Left ventricle myocardium inferior (tissue), 1 donor: ENCODE results near the gene UVRAG. TPM values are rescaled to one million over a fixed set of nuclear protein-coding genes. Genes with fewer than 3 reads are reported as not detected.

Experiments used
- DNase-seq: peaks from one replicate; pipeline ENCODE4 v3.0.0-alpha.2; 2020
- H3K27ac ChIP-seq: fragments of 200-600 bp; replicated peaks from 2 replicates; pipeline ENCODE4 v1.8.0; 2021
- H3K27me3 ChIP-seq: fragments of 200-600 bp; 2 replicates; pipeline ENCODE4 v1.8.0; 2021; ENCODE audit warnings: low read depth
- H3K36me3 ChIP-seq: fragments of 200-600 bp; 2 replicates; pipeline ENCODE4 v1.8.0; 2021
- H3K4me1 ChIP-seq: fragments of 200-600 bp; 2 replicates; pipeline ENCODE4 v1.8.0; 2021
- H3K4me3 ChIP-seq: fragments of 200-600 bp; 2 replicates; pipeline ENCODE4 v1.8.0; 2021; ENCODE audit warnings: mild to moderate bottlenecking, moderate library complexity
- H3K9me3 ChIP-seq: fragments of 200-600 bp; replicated peaks from 2 replicates; pipeline ENCODE4 v1.8.0; 2021
- CTCF ChIP-seq: fragments of 200-600 bp; IDR thresholded peaks from 2 replicates; pipeline ENCODE4 v1.8.0; 2021; ENCODE audit warnings: antibody characterized with exemption, mild to moderate bottlenecking, borderline replicate concordance
- intact Hi-C: fragments of 100-400 bp; cut with micrococcal nuclease; formaldehyde crosslinking; loops from one replicate; pipeline ENCODE4 v1.11.0; 2022
- total RNA-seq: library from RNA; stranded (reverse); fragmentation: NEBNext Ultra II Directional; extraction: Animal tissue kit (Norgen Biotek cat#: 25700); gene quantifications from one replicate; pipeline ENCODE4 v1.2.1, GENCODE V29; 2021
- donor health status: DM: no; HTN: yes; CAD: no; lungs with severe emphysema.

The UVRAG gene
- total RNA-seq, 1 donor from 2014 or later: 11.4 TPM

- Histone ChIP-seq H3K27ac (no peak overlapping the region), H3K27me3 (no peaks in the 10 kb centered on the region), H3K4me1 (peaks cover 21% of the 10 kb centered on the region), H3K4me3 (no peak overlapping the region), H3K36me3 (no peaks in the 10 kb centered on the region), H3K9me3 (no peaks in the 10 kb centered on the region)
- TF ChIP-seq CTCF: no peak
- DNase-seq: no peak
- intact Hi-C loops: no loop called here
Measured at GRCh38 chr11:76030286-76030685, 215.3 kb downstream of the UVRAG start.

GRCh38 chr11:76030968-76031590, 216.1 kb downstream of the UVRAG start:
- Histone ChIP-seq H3K4me3 (no peak overlapping the region), H3K27ac (no peak overlapping the region), H3K9me3 (no peaks in the 10 kb centered on the region), H3K36me3 (no peaks in the 10 kb centered on the region), H3K27me3 (no peaks in the 10 kb centered on the region), H3K4me1 (peaks cover 15% of the 10 kb centered on the region)
- no peak for DNase-seq
- no peak for TF ChIP-seq CTCF
- intact Hi-C loops: no loop called here

GRCh38 chr11:76033699-76034098, 218.7 kb downstream of the UVRAG start:
- H3K27me3 ChIP-seq: no peaks in the 10 kb centered on the region
- no peak for TF ChIP-seq CTCF
- H3K4me1 ChIP-seq: peaks cover 13% of the 10 kb centered on the region
- intact Hi-C loops: no loop called here
- no peak overlapping the region for H3K4me3 ChIP-seq
- DNase-seq: no peak
- H3K36me3 ChIP-seq: no peaks in the 10 kb centered on the region
- no peak overlapping the region for H3K27ac ChIP-seq
- H3K9me3 ChIP-seq: no peaks in the 10 kb centered on the region

GRCh38 chr11:76035020-76035419, 220.0 kb downstream of the UVRAG start:
- no peak for DNase-seq
- intact Hi-C loops: no loop called here
- no peak overlapping the region for H3K27ac ChIP-seq
- no peaks in the 10 kb centered on the region for H3K9me3 ChIP-seq
- no peaks in the 10 kb centered on the region for H3K27me3 ChIP-seq
- H3K4me1 ChIP-seq: peaks cover 13% of the 10 kb centered on the region
- H3K36me3 ChIP-seq: no peaks in the 10 kb centered on the region
- H3K4me3 ChIP-seq: no peak overlapping the region
- no peak for TF ChIP-seq CTCF

GRCh38 chr11:76038608-76039007, 223.6 kb downstream of the UVRAG start:
- Histone ChIP-seq H3K4me1 (no peaks in the 10 kb centered on the region), H3K4me3 (no peak overlapping the region), H3K27ac (no peak overlapping the region), H3K36me3 (no peaks in the 10 kb centered on the region), H3K27me3 (no peaks in the 10 kb centered on the region), H3K9me3 (no peaks in the 10 kb centered on the region)
- intact Hi-C loops: no loop called here
- DNase-seq: no peak
- no peak for TF ChIP-seq CTCF

- Histone ChIP-seq H3K27me3 (no peaks in the 10 kb centered on the region), H3K27ac (no peak overlapping the region), H3K9me3 (no peaks in the 10 kb centered on the region), H3K4me3 (no peak overlapping the region), H3K36me3 (no peaks in the 10 kb centered on the region), H3K4me1 (peaks cover 10% of the 10 kb centered on the region)
- TF ChIP-seq CTCF: no peak
- DNase-seq: no peak
- intact Hi-C loops: no loop called here
Measured at GRCh38 chr11:76041208-76041607, 226.2 kb downstream of the UVRAG start.
